Activated T-cell treated with anti-CD3 and anti-CD28 coated beads, Interleukin-2, amount 50 U/mL, for 1 hour (primary cell): ENCODE results near the gene AGPAT2.

ENCODE experiments used
- DNase-seq: peaks from one replicate; pipeline ENCODE4 v3.0.0-alpha.2; 2020

The AGPAT2 gene

GRCh38 chr9:136686794-136687711, at the start of gene AGPAT2:
TSS of gene AGPAT2 (minus strand) at chr9:136687457. CDS start at chr9:136687357, 100 bp downstream.
- peak; percentile 63 for DNase-seq

- no peak for DNase-seq
Measured at GRCh38 chr9:136735812-136736480, 48.7 kb upstream of the AGPAT2 start.

GRCh38 chr9:136734837-136735496, 47.7 kb upstream of the AGPAT2 start:
- no peak for DNase-seq

GRCh38 chr9:136733611-136734010, 46.4 kb upstream of the AGPAT2 start:
- no peak for DNase-seq

GRCh38 chr9:136732444-136733178, 45.4 kb upstream of the AGPAT2 start:
- DNase-seq = no peak

GRCh38 chr9:136729926-136730325, 42.7 kb upstream of the AGPAT2 start:
- no peak for DNase-seq

- no peak for DNase-seq
Measured at GRCh38 chr9:136729144-136729543, 41.9 kb upstream of the AGPAT2 start.

- no peak for DNase-seq
Measured at GRCh38 chr9:136728548-136729123, 41.4 kb upstream of the AGPAT2 start.

GRCh38 chr9:136728080-136728547, 40.9 kb upstream of the AGPAT2 start:
- peak; percentile 98 for DNase-seq

- peak; percentile 56 for DNase-seq
Measured at GRCh38 chr9:136726631-136727191, 39.5 kb upstream of the AGPAT2 start.

GRCh38 chr9:136726118-136726517, 38.9 kb upstream of the AGPAT2 start:
- DNase-seq = no peak

- DNase-seq = no peak
Measured at GRCh38 chr9:136725612-136726011, 38.4 kb upstream of the AGPAT2 start.

- DNase-seq = no peak
Measured at GRCh38 chr9:136724772-136725171, 37.5 kb upstream of the AGPAT2 start.

- DNase-seq = no peak
Measured at GRCh38 chr9:136723989-136724388, 36.7 kb upstream of the AGPAT2 start.

- DNase-seq = no peak
Measured at GRCh38 chr9:136723362-136723976, 36.2 kb upstream of the AGPAT2 start.

- no peak for DNase-seq
Measured at GRCh38 chr9:136722969-136723356, 35.7 kb upstream of the AGPAT2 start.

- DNase-seq = no peak
Measured at GRCh38 chr9:136722093-136722968, 35.1 kb upstream of the AGPAT2 start.

- no peak for DNase-seq
Measured at GRCh38 chr9:136721339-136722092, 34.3 kb upstream of the AGPAT2 start.

- DNase-seq = no peak
Measured at GRCh38 chr9:136720898-136721338, 33.7 kb upstream of the AGPAT2 start.
